IMR-90 (cell line): ENCODE data around the gene MLYCD. TPM values are rescaled to one million over a fixed set of nuclear protein-coding genes. Genes with fewer than 3 reads are reported as not detected.

Experiments
- ATAC-seq: fragments of 200-7000 bp; cut with Tn5 transposase; 2 replicates; pipeline ENCODE4 v1.9.1; 2020; ENCODE audit warnings: low read depth, mild to moderate bottlenecking, moderate library complexity
- BruUV-seq: library from RNA; stranded (reverse); fragments of 400-500 nt; replicated peaks from 2 replicates; lab custom pipeline; 2021; lab: Mats Ljungman, UMichigan
- CTCF ChIA-PET: fragments of 300-600 bp; formaldehyde crosslinking; extraction: SDS; loops from one replicate; lab custom pipeline; 2021; ENCODE audit warnings: antibody characterized with exemption; lab: Yijun Ruan, JAX
- POLR2A ChIA-PET: fragments of 300-600 bp; sonication (Branson Sonifier 250); formaldehyde crosslinking; loops from one replicate; lab custom pipeline; 2022; ENCODE audit warnings: antibody characterized with exemption; ENCODE audit not compliant: unreplicated experiment; lab: Charles Lee
- DNase-seq: peaks from one replicate; pipeline ENCODE4 v3.0.0; 2013
- H2AFZ ChIP-seq: replicated peaks from 2 replicates; pipeline ENCODE3; 2013; ENCODE audit warnings: low read length, mild to moderate bottlenecking; ENCODE audit not compliant: poor library complexity
- H2AK5ac ChIP-seq: 2 replicates; pipeline ENCODE4 v1.6.1; 2013; ENCODE audit warnings: low read depth, low read length, inconsistent platforms
- H2AK9ac ChIP-seq: replicated peaks from 2 replicates; pipeline ENCODE3; 2013; ENCODE audit warnings: mild to moderate bottlenecking, low read depth, low read length, moderate library complexity; ENCODE audit not compliant: poor library complexity
- H2BK120ac ChIP-seq: 2 replicates; pipeline ENCODE4 v1.6.1; 2013; ENCODE audit warnings: low read depth, low read length, inconsistent platforms
- H2BK15ac ChIP-seq: 3 replicates; pipeline ENCODE4 v1.6.1; 2013; ENCODE audit warnings: low read depth, low read length, inconsistent platforms
- H2BK20ac ChIP-seq: 2 replicates; pipeline ENCODE4 v1.6.1; 2013; ENCODE audit warnings: low read depth, mild to moderate bottlenecking, inconsistent platforms, low read length, moderate library complexity
- H2BK5ac ChIP-seq: 2 replicates; pipeline ENCODE4 v1.6.1; 2013; ENCODE audit warnings: mild to moderate bottlenecking, low read depth, low read length, inconsistent platforms; ENCODE audit not compliant: poor library complexity, severe bottlenecking
- H3K14ac ChIP-seq: replicated peaks from 2 replicates; pipeline ENCODE4 v1.6.1; 2013; ENCODE audit warnings: low read depth, low read length, inconsistent platforms
- H3K18ac ChIP-seq: 2 replicates; pipeline ENCODE4 v1.6.1; 2013; ENCODE audit warnings: low read depth, low read length, control low read depth
- H3K23ac ChIP-seq: 2 replicates; pipeline ENCODE4 v1.6.1; 2013; ENCODE audit warnings: low read depth, low read length, inconsistent platforms
- H3K27ac ChIP-seq: 2 replicates; pipeline ENCODE4 v1.5.1; 2013; ENCODE audit warnings: mild to moderate bottlenecking, control low read depth, low read length; ENCODE audit not compliant: insufficient read depth
- H3K27me3 ChIP-seq: 2 replicates; pipeline ENCODE4 v1.6.1; 2013; ENCODE audit warnings: low read length; ENCODE audit not compliant: control insufficient read depth, insufficient read depth
- H3K36me3 ChIP-seq: 2 replicates; pipeline ENCODE4 v1.6.1; 2013; ENCODE audit warnings: low read length, mixed read lengths; ENCODE audit not compliant: control insufficient read depth, insufficient read depth
- H3K4ac ChIP-seq: 2 replicates; pipeline ENCODE4 v1.6.1; 2013; ENCODE audit warnings: low read depth, low read length, inconsistent platforms
- H3K4me1 ChIP-seq: 2 replicates; pipeline ENCODE4 v1.6.1; 2013; ENCODE audit warnings: low read length, mixed read lengths; ENCODE audit not compliant: control insufficient read depth, insufficient read depth
- H3K4me2 ChIP-seq: 2 replicates; pipeline ENCODE4 v1.6.1; 2013; ENCODE audit warnings: low read depth, mild to moderate bottlenecking, control low read depth, low read length, moderate library complexity
- H3K4me3 ChIP-seq: 2 replicates; pipeline ENCODE4 v1.5.1; 2013; ENCODE audit warnings: low read depth, mild to moderate bottlenecking, control low read depth, low read length, moderate library complexity; ENCODE audit not compliant: insufficient read depth
- H3K56ac ChIP-seq: 2 replicates; pipeline ENCODE4 v1.6.1; 2013; ENCODE audit warnings: low read length, inconsistent platforms; ENCODE audit not compliant: insufficient read depth; ENCODE audit errors: extremely low read depth
- H3K79me1 ChIP-seq, 2 experiments: 2 replicates each; pipeline ENCODE4 v1.6.1; 2013; ENCODE audit warnings: low read length in 2 of 2, inconsistent platforms in 1 of 2, low read depth in 1 of 2
- H3K9ac ChIP-seq: 2 replicates; pipeline ENCODE4 v1.6.1; 2013; ENCODE audit warnings: low read depth, low read length, control low read depth
- H3K9me1 ChIP-seq: 2 replicates; pipeline ENCODE4 v1.6.1; 2013; ENCODE audit warnings: low read length, inconsistent platforms; ENCODE audit not compliant: insufficient read depth
- H3K9me3 ChIP-seq: 2 replicates; pipeline ENCODE4 v1.6.1; 2013; ENCODE audit warnings: low read length; ENCODE audit not compliant: control insufficient read depth, insufficient read depth
- H4K20me1 ChIP-seq: 2 replicates; pipeline ENCODE4 v1.6.1; 2013; ENCODE audit warnings: low read length, inconsistent platforms; ENCODE audit not compliant: insufficient read depth
- H4K5ac ChIP-seq: 2 replicates; pipeline ENCODE4 v1.6.1; 2013; ENCODE audit warnings: mild to moderate bottlenecking, low read depth, low read length, control low read depth
- H4K8ac ChIP-seq, 2 experiments: 2 replicates each; pipeline ENCODE4 v1.6.1; 2013; ENCODE audit warnings: low read depth in 2 of 2, low read length in 2 of 2, control low read depth in 1 of 2, inconsistent platforms in 1 of 2
- H4K91ac ChIP-seq: 2 replicates; pipeline ENCODE4 v1.6.1; 2013; ENCODE audit warnings: low read depth, low read length, inconsistent platforms; ENCODE audit not compliant: insufficient read depth
- BHLHE40 ChIP-seq: fragments of 150-350 bp; IDR thresholded peaks from 2 replicates; pipeline ENCODE4 v1.6.1; 2016; ENCODE audit warnings: mild to moderate bottlenecking, low read depth, low read length
- CHD1 ChIP-seq: IDR thresholded peaks from 2 replicates; pipeline ENCODE4 v1.6.1; 2012; ENCODE audit warnings: low read depth, low read length, improper control_type of control experiment
- CTCF ChIP-seq: conservative IDR thresholded peaks from 2 replicates; pipeline ENCODE4 v1.5.1; 2012; ENCODE audit warnings: mild to moderate bottlenecking, low read depth, low read length, improper control_type of control experiment
- ELK1 ChIP-seq: fragments of 150-350 bp; IDR thresholded peaks from 2 replicates; pipeline ENCODE4 v1.6.1; 2016; ENCODE audit warnings: low read depth, mild to moderate bottlenecking, low read length, moderate library complexity, borderline replicate concordance
- FOS ChIP-seq: fragments of 150-350 bp; IDR thresholded peaks from 2 replicates; pipeline ENCODE4 v1.6.1; 2016; ENCODE audit warnings: low read depth, low read length
- MAFK ChIP-seq: IDR thresholded peaks from 2 replicates; pipeline ENCODE4 v1.6.1; 2012; ENCODE audit warnings: low read depth, low read length, improper control_type of control experiment
- MAZ ChIP-seq: IDR thresholded peaks from 2 replicates; pipeline ENCODE4 v1.6.1; 2012; ENCODE audit warnings: low read depth, mild to moderate bottlenecking, low read length, improper control_type of control experiment, moderate library complexity, borderline replicate concordance
- MXI1 ChIP-seq: IDR thresholded peaks from 2 replicates; pipeline ENCODE4 v1.6.1; 2012; ENCODE audit warnings: low read depth, mild to moderate bottlenecking, low read length, moderate library complexity, borderline replicate concordance
- NFE2L2 ChIP-seq: fragments of 150-350 bp; IDR thresholded peaks from 2 replicates; pipeline ENCODE4 v1.6.1; 2016; ENCODE audit warnings: low read depth, mild to moderate bottlenecking, low read length
- POLR2A ChIP-seq: IDR thresholded peaks from 2 replicates; pipeline ENCODE4 v1.6.1; 2012; ENCODE audit warnings: mild to moderate bottlenecking, low read depth, low read length
- RAD21 ChIP-seq: IDR thresholded peaks from 2 replicates; pipeline ENCODE4 v1.6.1; 2012; ENCODE audit warnings: low read length, improper control_type of control experiment
- SMC3 ChIP-seq: fragments of 150-350 bp; IDR thresholded peaks from 2 replicates; pipeline ENCODE4 v1.6.1; 2016; ENCODE audit warnings: low read depth, mild to moderate bottlenecking, antibody characterized with exemption, low read length, moderate library complexity
- USF2 ChIP-seq: fragments of 150-350 bp; IDR thresholded peaks from 2 replicates; pipeline ENCODE4 v1.6.1; 2017; ENCODE audit warnings: mild to moderate bottlenecking, antibody characterized with exemption, low read length, low read depth
- WGBS, 2 experiments: methylation state at CpG; one replicate each; pipeline versions ENCODE4 v1.1.5 to v1.1.7; 2013; ENCODE audit warnings: missing lambda C conversion rate in 2 of 2; ENCODE audit not compliant: insufficient read length in 1 of 2; ENCODE audit errors: extremely low coverage in 2 of 2; 5-methylcytosine and 5-hydroxymethylcytosine counted together
- dilution Hi-C: fragments of 300-500 bp; cut with HindIII; formaldehyde crosslinking; loops from one replicate; pipeline ENCODE4 v1.14.3; 2018; ENCODE audit warnings: low sequenced_read_pairs; ENCODE audit not compliant: unreplicated experiment
- in situ Hi-C: fragments of 300-500 bp; cut with MboI; formaldehyde crosslinking; loops from 3 replicates; pipeline ENCODE4 v1.14.3; 2019; ENCODE audit warnings: low sequenced_read_pairs, inconsistent platforms, mixed read lengths
- intact Hi-C: fragments of 100-400 bp; cut with micrococcal nuclease; formaldehyde crosslinking; loops from 2 replicates; pipeline ENCODE4 v1.10.0; 2022
- polyA plus RNA-seq, 3 experiments: library from polyadenylated mRNA; depleted of rRNA; stranded (reverse); fragments of >200 nt; gene quantifications; 2 replicates each; pipeline ENCODE4 v1.2.3, GENCODE V29; 2012; ENCODE audit warnings: low replicate concordance in 1 of 3
- total RNA-seq: library from RNA; depleted of rRNA; stranded (reverse); fragments of >200 nt; gene quantifications from 2 replicates; pipeline ENCODE4 v1.2.3, GENCODE V29; 2012

Gene MLYCD
- total and polyA plus RNA-seq, 2 of the 4 experiments (the other 2 are of a cell fraction), result 1.9 to 2.7 TPM

- no peak for TF ChIP-seq MXI1
These were observed 74.9 kb downstream of the MLYCD start (continued) for GRCh38 chr16:83973581-83974385.

- ATAC-seq, result no peak
- ChIA-PET CTCF (no interaction called here), POLR2A (no interaction called here)
- H3K27me3 ChIP-seq, result peaks cover 42% of the 10 kb centered on the region
- 40% methylated on average over 1 of the region's 7 CpGs; no CpG with 5 or more reads in 1 of the 2 experiments for WGBS, 2 experiments
- H2AK9ac ChIP-seq, result no peak overlapping the region
- H3K9me1 ChIP-seq, result no peaks in the 10 kb centered on the region
- H3K23ac ChIP-seq, result no peak overlapping the region
- intact Hi-C loops (no loop called here), in situ Hi-C loops (loop anchor here (25.0 kb wide), 1 partner anchor 513 kb away; no protein-coding TSS in a partner anchor), dilution Hi-C loops (no loop called here)
- H3K4me1 ChIP-seq, result no peaks in the 10 kb centered on the region
- H3K4me2 ChIP-seq, result no peak overlapping the region
- no peak overlapping the region for H4K8ac ChIP-seq
- H3K36me3 ChIP-seq, result no peaks in the 10 kb centered on the region
- H3K79me1 ChIP-seq, result no peaks in the 10 kb centered on the region
- no peak overlapping the region for H2BK120ac ChIP-seq
- no peak for DNase-seq
- no peak overlapping the region for H2BK20ac ChIP-seq
- no peak overlapping the region for H3K27ac ChIP-seq
- H4K5ac ChIP-seq, result no peak overlapping the region
- H3K9me3 ChIP-seq, result peaks cover 14% of the 10 kb centered on the region
- H3K56ac ChIP-seq, result no peak overlapping the region
- no peak overlapping the region for H4K91ac ChIP-seq
- H3K4me3 ChIP-seq, result no peak overlapping the region
- no peak overlapping the region for H3K18ac ChIP-seq
- no TSS peak for BruUV-seq
- H2BK15ac ChIP-seq, result no peak overlapping the region
- no peak overlapping the region for H3K4ac ChIP-seq
- H4K20me1 ChIP-seq, result no peaks in the 10 kb centered on the region; the same call in 1 of the 2 replicates
- no peak overlapping the region for H2BK5ac ChIP-seq
- H2AFZ ChIP-seq, result peak overlapping the region; percentile 41
- H3K14ac ChIP-seq, result no peak overlapping the region
- no peak overlapping the region for H2AK5ac ChIP-seq
- H3K9ac ChIP-seq, result no peak overlapping the region
- TF ChIP-seq USF2 (no peak), ELK1 (no peak), MXI1 (no peak), BHLHE40 (no peak), NFE2L2 (no peak), FOS (no peak), CHD1 (no peak), RAD21 (no peak), SMC3 (no peak), MAZ (no peak), POLR2A (no peak), CTCF (no peak), MAFK (no peak)
These were observed 75.6 kb downstream of the MLYCD start for GRCh38 chr16:83974475-83974874.
